GM19452 (cell line): Measurements from ENCODE around the gene LAMA3.

Source experiments
- ATAC-seq: cut with Tn5 transposase; IDR thresholded peaks from one replicate; pipeline ENCODE4 v1.9.1; 2021; ENCODE audit not compliant: unreplicated experiment

LAMA3 gene

DNA sequence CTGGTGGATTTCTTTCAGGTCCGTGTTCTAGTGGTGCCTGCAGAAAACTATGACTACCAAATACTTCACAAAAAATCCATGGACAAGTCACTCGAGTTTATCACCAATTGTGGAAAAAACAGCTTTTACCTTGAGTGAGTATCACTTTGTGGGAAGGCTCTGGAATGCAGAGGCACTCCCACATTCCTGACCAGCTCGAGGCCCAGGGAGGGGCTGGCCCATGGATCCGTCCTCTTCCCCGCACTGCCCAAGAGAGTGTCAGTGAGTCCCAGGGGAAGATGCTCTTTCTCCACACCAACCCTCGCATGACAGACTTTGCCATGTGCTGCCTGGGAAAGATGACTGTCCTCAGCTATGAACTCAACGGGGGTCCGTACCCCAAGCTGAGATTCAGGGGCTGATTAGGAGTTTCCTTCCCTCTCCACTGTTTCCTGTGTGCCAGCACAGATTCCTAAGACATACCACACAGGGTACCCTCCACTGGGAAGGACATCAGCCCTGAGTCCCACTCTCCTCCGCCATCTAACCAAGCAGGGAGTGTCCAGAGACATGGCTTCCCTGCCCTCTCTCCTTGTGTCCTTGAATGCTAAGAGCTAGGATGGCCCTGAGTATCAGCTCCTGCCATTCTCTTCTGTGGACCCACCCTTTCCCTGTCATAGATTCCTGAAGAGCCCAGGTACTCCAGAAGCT is 155.9 kb downstream of the LAMA3 start:
- no peak for ATAC-seq

GRCh38 chr18:23845988-23846630 is 156.9 kb downstream of the LAMA3 start:
- no peak for ATAC-seq

- ATAC-seq = no peak
Measured at GRCh38 chr18:23847321-23847986, 158.2 kb downstream of the LAMA3 start.

GRCh38 chr18:23849141-23849540 is 159.9 kb downstream of the LAMA3 start:
- no peak for ATAC-seq

DNA sequence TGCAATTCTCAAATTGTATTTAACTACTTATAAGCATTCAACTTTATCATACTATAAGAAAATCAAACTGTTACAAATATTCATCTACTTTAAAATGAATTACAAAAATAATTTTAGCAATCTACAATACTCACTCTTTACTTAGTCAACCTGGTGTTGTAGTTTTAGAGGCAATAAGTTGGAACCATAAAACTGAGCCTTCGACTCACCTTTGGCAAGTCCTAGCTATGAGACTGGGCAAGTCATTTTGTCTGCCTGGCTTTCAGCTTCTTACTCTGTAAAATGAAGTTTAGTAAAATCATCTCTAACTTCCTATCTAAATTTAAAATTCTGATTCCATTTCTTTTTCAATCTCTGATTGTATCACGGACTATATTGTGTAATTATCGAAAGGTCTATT is 161.0 kb downstream of the LAMA3 start:
- no peak for ATAC-seq

- no peak for ATAC-seq
Measured at GRCh38 chr18:23851470-23852002, 162.3 kb downstream of the LAMA3 start.

GRCh38 chr18:23852236-23853045 is 163.2 kb downstream of the LAMA3 start:
- no peak for ATAC-seq

DNA sequence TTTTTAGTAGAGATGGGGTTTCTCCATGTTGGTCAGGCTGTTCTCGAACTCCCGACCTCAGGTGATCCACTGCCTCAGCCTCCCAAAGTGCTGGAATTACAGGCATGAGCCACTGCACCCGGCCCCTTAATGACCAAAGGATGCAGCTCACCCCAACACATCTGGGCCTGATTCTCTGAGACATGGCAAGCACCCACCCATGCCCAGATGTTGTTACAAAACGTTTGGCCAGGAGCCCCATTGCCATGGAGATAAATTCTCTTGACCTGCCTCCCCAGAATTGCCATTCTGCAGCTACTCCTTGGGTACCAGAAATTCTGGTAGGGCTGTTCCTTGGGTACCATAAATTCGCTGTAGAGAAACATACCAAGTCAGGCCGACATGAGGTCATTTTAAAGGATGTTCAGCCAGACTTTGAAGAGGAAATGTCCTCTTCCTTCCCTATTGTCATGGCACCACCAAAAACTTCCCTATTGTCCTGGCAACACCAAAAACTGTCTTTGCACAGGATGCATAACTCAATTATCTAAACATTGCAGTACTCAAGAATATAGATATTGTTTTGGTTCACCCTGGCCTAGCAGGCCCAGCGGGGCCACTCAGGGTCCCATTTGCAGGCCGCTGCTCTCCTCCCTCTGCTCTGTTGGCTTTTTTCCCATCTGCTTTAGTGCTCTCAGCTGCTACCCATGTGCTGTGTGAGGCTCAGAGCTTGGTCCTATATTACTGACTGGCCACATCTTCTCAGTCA is 164.4 kb downstream of the LAMA3 start:
- ATAC-seq = no peak

DNA sequence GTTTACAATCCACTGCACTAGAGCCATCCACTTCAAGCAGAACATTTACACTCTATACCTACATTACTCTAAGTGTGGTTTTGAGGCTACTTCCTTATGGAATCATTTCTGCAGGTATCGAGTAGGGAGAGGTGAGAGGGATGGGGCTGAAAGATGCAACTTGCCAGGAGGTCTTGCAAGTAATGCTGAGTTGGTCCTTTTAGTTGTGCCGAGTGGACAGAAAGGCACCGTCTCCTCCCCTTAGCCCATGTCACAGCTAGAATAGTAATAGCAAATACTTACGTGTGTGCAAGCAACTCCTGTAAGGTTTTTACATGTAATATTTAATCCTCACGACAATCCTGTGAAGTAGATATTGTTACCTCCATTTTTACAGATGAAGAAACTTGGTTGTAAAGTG is 166.5 kb downstream of the LAMA3 start:
- no peak for ATAC-seq

- ATAC-seq = no peak
Measured at GRCh38 chr18:23856466-23857163, 167.4 kb downstream of the LAMA3 start.

DNA sequence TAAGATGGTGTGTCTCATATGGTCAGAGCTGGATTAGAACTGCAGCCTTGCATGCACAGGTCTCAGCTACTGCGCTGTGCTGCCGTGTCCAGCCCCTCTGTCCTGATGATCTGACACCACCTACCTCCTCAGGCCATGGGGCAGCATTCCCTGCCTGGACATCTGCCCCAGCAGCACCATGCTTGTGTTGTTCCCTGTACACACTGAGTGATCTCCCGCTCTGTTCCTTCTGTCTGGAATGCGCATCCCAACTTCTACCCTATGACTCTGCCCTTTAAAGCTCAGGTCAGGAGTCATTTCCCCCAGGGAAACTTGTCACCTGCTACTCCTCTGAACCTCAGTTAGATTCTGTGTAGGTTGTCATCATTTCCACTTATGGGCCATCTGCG is 167.9 kb downstream of the LAMA3 start:
- no peak for ATAC-seq

DNA sequence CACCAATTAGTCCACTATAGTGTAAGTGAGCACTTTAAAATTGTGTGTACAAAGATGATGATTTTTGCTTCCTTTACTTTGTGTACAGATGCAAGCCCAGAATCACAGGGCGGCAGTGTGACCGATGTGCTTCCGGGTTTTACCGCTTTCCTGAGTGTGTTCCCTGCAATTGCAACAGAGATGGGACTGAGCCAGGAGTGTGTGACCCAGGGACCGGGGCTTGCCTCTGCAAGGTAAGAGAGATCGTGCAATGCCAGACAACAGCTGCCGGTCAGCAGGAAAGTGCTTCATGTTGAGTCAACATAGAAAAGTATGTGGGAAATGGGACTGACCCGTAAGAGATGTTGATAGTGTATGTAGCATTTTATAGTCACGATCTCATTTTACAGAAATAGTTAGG is 168.5 kb downstream of the LAMA3 start:
- no peak for ATAC-seq

- no peak for ATAC-seq
Measured at GRCh38 chr18:23859466-23860336, 170.4 kb downstream of the LAMA3 start.

GRCh38 chr18:23861326-23861725 is 172.1 kb downstream of the LAMA3 start:
- no peak for ATAC-seq

DNA sequence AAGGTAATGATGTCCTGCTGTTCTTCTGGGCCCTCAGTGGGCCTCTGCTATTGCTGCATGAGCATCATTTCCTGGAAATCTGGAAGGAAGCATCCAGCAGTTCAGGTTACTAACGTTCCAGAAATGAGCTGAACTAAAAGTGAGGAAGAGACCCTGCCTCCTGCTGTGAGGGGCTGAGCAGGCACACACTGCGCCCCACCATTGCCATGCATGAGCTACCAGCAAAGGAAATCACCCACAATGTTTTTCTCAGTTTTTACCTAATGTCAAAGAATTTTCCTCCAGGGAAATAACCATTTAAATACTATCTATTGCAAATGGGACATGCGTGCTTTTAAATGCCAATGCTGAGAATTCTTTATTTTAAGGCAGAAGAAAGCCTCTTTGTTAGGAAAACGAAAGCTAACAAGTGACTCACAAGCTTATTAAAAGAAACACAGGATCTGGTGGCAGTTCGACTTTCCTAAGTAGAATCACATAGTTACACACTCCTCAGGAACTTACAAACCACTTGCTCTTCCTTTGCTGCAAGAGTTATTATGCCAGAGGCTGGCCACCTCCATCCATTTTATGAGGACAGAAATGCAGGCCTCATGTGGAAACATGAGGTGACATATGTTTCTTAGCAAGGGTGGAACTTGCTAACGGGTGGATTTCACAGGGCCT is 172.7 kb downstream of the LAMA3 start:
- ATAC-seq = no peak

DNA sequence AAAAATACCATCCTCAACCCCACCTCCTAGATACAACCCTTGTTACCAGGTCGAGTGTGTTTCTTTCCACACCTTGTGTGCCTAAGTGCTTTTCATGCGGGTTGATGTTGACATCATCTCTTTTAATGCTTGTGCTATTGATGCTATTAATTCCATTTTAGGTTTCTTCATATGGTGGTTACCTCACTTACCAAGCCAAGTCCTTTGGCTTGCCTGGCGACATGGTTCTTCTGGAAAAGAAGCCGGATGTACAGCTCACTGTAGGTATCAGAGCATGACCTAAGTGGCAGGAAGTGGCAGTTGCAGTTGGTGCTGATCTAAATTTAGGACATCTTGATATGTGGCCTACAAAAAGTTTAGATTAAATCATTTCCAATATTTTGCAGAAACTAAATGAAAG is 175.4 kb downstream of the LAMA3 start:
- ATAC-seq = no peak

DNA sequence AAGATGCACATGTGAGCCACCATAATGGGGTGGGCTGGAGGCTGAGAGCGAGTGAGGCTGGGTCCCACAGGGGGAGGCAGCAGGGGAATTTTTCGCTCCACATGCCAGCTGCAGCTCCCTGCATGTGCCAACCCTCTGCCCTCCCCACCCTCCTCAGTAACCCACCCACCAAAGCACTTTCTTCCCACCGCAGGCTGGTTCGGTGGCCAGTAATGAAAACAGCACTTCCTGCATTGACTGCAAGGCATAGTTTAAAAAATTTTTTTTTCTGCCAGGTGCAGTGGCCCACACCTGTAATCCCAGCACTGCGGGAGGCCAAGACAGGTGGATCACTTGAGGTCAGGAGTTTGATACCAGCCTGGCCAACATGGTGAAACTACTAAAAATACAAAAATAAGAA is 177.8 kb downstream of the LAMA3 start:
- no peak for ATAC-seq

GRCh38 chr18:23868136-23868785 is 179.0 kb downstream of the LAMA3 start:
- no peak for ATAC-seq
